ENCODE results near the gene HOPX.

DNA sequence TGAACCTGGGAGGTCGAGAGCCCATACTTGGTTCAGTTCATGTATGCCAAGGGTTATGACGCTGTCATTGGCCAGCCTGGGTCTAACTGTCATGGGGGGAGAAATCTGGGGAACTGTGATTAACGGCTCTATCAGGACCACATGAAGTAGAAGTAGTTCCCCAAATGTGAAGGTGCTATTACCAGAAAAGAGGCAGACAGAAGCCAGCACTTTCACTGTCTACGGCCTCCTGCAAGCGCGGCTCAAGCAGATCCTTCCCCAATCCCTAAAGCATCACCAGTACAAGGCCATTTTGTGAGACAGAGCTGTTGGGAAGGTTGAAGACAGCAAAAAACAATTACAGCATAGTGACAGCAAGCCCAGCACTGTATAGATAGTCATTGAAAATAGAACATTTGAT is 37.5 kb downstream of the HOPX start:
- TF ChIP-seq POLR2A (IDR thresholded peaks at IDR 0.05): no peak
- TF ChIP-seq, protein P1, sequence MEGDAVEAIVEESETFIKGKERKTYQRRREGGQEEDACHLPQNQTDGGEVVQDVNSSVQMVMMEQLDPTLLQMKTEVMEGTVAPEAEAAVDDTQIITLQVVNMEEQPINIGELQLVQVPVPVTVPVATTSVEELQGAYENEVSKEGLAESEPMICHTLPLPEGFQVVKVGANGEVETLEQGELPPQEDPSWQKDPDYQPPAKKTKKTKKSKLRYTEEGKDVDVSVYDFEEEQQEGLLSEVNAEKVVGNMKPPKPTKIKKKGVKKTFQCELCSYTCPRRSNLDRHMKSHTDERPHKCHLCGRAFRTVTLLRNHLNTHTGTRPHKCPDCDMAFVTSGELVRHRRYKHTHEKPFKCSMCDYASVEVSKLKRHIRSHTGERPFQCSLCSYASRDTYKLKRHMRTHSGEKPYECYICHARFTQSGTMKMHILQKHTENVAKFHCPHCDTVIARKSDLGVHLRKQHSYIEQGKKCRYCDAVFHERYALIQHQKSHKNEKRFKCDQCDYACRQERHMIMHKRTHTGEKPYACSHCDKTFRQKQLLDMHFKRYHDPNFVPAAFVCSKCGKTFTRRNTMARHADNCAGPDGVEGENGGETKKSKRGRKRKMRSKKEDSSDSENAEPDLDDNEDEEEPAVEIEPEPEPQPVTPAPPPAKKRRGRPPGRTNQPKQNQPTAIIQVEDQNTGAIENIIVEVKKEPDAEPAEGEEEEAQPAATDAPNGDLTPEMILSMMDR (IDR thresholded peaks at IDR 0.05 in 4 of 5, conservative IDR thresholded peaks at IDR 0.05 in 1 of 5): no peak

Measured in gastrocnemius medialis (tissue), 4 donors.